Activated T-cell treated with anti-CD3 and anti-CD28 coated beads, Interleukin-2, amount 50 U/mL, for 72 hours (primary cell): ENCODE results near the gene LDLRAD3. TPM values are rescaled to one million over a fixed set of nuclear protein-coding genes. Genes with fewer than 3 reads are reported as not detected.

Source experiments
- ATAC-seq, 2 donors: fragments of 150-1000 bp; cut with Tn5 transposase; replicated peaks in 1 of 2; 2 replicates each; pipeline ENCODE4 v1.10.0; 2021; ENCODE audit warnings: moderate library complexity in 2 of 2, mild to moderate bottlenecking in 1 of 2
- DNase-seq, 2 donors: peaks; one replicate each; pipeline ENCODE4 v3.0.0; 2021 to 2022; ENCODE audit warnings: mixed read lengths in 1 of 2
- H3K27ac Mint-ChIP-seq: one replicate; pipeline ENCODE4 v1.8.0; 2022; ENCODE audit warnings: mild to moderate bottlenecking, moderate library complexity, mixed read lengths
- H3K27me3 Mint-ChIP-seq: one replicate; pipeline ENCODE4 v1.8.0; 2022; ENCODE audit warnings: low read depth, mixed read lengths
- H3K36me3 Mint-ChIP-seq, 2 donors: one replicate each; pipeline ENCODE4 v1.8.0; 2022; ENCODE audit warnings: mixed read lengths in 2 of 2, mild to moderate bottlenecking in 1 of 2; ENCODE audit not compliant: insufficient read depth in 2 of 2
- H3K4me1 Mint-ChIP-seq: one replicate; pipeline ENCODE4 v1.8.0; 2022; ENCODE audit warnings: low read depth, mixed read lengths
- H3K4me3 Mint-ChIP-seq, 2 donors: one replicate each; pipeline ENCODE4 v1.8.0; 2022; ENCODE audit warnings: mild to moderate bottlenecking in 2 of 2, mixed read lengths in 2 of 2, moderate library complexity in 2 of 2
- H3K9me3 Mint-ChIP-seq, 2 donors: one replicate each; pipeline ENCODE4 v1.8.0; 2022; ENCODE audit warnings: mixed read lengths in 2 of 2
- total RNA-seq, 2 donors: library from RNA; stranded (reverse); gene quantifications; one replicate each; pipeline ENCODE4 v1.2.3, GENCODE V29; 2022

Gene LDLRAD3
- total RNA-seq, 2 donors from 2014 or later: not detected

DNA sequence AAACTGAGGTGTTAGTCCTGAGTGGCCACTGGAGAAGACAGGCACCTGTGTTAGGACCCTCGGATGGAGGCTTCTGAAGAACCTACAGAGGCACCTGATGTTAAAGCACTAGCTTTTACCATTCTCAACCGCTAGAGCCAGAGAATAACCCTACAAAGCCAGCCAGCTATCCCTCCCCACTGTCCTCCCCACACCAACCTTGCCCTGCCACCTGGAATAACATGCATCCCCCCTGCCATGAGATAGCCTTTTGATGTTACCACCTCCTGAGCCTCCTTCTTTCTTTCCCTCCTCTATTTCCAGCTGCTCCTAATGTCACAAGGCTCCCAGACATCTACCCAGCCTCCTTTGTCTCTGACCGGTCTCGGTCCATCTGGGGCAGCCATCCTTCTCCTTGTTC is 317.2 kb downstream of the LDLRAD3 start:
- H3K27me3 Mint-ChIP-seq: peaks cover 48% of the 10 kb centered on the region
- H3K27ac Mint-ChIP-seq: no peak overlapping the region
- H3K4me1 Mint-ChIP-seq: no peaks in the 10 kb centered on the region

DNA sequence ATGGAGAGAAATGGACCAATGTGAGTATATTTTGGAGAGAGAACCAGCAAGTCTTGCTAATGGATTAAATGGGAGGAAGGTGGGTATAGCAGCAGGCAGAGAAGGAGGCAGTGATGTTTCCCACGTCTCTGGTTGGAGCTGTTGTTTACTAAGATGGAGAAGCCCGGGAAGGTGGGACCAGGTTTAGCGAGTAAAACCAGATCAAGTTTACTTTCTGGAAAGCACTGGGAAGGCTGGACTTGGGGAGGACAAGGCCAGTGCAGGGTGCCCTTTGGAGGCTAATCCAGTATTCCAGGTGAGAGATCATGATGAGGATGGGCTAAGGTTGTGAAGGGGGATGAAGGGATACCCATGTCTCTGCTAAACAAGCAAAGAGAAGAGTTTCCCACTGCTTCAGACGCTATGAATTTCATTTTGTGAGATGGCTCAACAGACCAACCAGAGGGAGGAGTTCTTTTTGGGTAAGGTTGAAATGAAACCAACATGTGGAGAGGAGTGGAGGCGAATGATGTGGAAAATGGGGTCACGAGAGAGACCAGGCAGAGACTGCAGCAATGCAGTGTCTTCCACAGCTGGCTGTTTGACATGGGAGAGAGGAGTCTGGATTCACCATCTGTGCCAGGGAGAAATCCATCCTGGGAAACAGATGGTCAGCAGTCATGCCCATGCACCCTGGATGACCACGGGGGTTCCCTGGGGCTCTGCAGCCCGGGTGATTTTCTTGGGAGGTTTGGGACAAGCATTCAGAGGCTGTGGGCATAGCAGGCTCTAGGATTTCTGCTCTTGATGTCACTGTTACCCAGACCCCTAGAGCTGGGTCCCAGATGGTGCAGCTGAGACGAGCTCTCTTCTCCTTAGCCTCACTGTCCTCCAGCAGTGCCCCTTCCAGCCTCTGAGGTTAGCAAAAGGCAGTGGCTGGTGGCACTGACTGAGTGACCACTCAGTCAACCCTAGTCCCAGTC is 320.4 kb downstream of the LDLRAD3 start:
- Mint-ChIP-seq H3K9me3 (no peaks in the 10 kb centered on the region), H3K4me3 (no peak overlapping the region), H3K27ac (no peak overlapping the region), H3K4me1 (no peaks in the 10 kb centered on the region), H3K27me3 (peaks cover 28% of the 10 kb centered on the region), H3K36me3 (no peaks in the 10 kb centered on the region)
- ATAC-seq (no peak), DNase-seq (no peak)

More for the DNA sequence above, 317.2 kb downstream of the LDLRAD3 start:
- Mint-ChIP-seq H3K4me3 (no peak overlapping the region), H3K36me3 (no peaks in the 10 kb centered on the region), H3K9me3 (no peaks in the 10 kb centered on the region)
- no peak for DNase-seq
- ATAC-seq: no peak

DNA sequence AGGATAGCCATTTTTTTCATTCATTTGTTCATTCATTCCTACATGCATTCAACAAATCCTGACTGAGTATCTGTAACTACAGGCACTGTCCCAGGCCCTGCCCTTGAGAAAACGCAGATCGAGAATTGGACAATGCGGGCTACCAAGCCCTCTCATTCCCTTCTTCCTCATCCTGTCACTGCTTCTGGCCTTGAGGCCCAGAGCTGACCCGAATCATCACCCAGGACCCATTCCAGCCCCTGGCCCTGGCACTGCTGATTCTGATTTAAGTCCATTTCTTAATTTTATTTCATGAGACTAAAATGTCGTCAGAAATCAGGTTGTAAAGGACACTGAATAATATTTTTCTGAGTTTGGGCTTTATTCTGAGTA is 321.1 kb downstream of the LDLRAD3 start:
- Mint-ChIP-seq H3K27me3 (peaks cover 23% of the 10 kb centered on the region), H3K4me3 (no peak overlapping the region), H3K9me3 (no peaks in the 10 kb centered on the region), H3K4me1 (no peaks in the 10 kb centered on the region), H3K36me3 (no peaks in the 10 kb centered on the region), H3K27ac (no peak overlapping the region)
- no peak for DNase-seq
- no peak for ATAC-seq

DNA sequence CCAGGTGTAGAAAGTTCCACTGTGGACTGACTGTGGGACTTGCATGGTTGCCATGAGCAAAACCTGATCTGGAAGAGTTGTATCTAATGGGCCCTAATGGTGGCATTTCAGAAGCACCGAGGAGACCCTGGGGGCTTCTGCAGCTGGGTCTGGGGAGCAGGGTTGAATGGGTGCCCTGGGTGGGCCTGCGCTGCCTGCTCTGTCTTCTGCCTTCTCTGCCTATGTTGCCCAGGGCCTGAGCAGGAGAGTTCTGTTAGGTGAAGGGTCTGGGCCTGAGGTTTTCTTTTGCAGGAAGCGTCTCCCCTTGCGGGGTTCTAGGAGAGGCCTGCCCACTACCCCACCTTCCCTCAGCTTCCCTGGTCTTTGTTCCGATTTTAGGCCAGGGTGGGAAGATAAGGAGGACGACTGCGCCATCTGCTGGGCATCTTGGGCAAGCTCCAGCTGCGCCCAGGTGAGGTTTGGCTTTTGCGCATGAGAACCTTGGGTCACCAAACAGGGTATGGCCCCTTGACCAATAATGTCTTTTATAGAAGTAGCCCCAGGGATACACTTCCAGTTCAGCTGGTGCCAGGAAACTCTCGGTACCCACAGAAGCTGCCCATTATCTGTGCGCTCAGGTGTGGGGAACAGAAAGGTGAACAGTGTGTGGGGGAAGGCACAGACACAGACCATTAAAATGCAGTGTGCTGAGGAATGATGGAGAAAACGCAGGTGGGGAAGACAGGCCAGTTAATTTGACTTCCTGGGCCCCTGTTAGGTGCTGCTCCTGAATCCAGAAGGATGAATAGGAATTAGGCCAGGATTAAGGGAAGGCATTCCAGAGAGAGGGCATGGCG is 322.1 kb downstream of the LDLRAD3 start:
- Mint-ChIP-seq H3K4me1 (no peaks in the 10 kb centered on the region), H3K36me3 (no peaks in the 10 kb centered on the region), H3K27ac (no peak overlapping the region), H3K9me3 (no peaks in the 10 kb centered on the region), H3K4me3 (no peak overlapping the region), H3K27me3 (peaks cover 18% of the 10 kb centered on the region)
- DNase-seq: peak; percentile 55 to 64
- peak; percentile 76 for ATAC-seq

DNA sequence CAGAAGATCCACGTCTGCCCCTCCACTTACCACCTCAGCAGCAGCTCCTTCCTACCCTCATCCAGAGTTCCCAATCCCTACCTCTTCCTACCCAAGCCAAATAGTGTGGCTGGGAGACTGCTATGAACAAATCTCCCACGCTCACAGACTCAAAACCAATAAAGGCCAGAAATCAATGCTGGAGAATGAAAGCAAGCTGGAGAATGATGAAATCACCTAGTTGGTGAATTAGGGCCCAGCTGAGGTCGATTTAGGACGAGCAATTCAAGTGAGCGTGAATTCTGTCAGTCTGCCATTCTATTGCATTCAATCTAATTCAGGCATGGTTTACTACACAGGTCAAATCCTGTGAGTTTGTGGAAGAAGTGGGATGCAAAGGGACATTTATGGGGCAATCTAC is 322.9 kb downstream of the LDLRAD3 start:
- Mint-ChIP-seq H3K4me3 (no peak overlapping the region), H3K9me3 (no peaks in the 10 kb centered on the region), H3K36me3 (no peaks in the 10 kb centered on the region), H3K27me3 (peaks cover 11% of the 10 kb centered on the region), H3K27ac (no peak overlapping the region), H3K4me1 (no peaks in the 10 kb centered on the region)
- DNase-seq (no peak), ATAC-seq (no peak)

DNA sequence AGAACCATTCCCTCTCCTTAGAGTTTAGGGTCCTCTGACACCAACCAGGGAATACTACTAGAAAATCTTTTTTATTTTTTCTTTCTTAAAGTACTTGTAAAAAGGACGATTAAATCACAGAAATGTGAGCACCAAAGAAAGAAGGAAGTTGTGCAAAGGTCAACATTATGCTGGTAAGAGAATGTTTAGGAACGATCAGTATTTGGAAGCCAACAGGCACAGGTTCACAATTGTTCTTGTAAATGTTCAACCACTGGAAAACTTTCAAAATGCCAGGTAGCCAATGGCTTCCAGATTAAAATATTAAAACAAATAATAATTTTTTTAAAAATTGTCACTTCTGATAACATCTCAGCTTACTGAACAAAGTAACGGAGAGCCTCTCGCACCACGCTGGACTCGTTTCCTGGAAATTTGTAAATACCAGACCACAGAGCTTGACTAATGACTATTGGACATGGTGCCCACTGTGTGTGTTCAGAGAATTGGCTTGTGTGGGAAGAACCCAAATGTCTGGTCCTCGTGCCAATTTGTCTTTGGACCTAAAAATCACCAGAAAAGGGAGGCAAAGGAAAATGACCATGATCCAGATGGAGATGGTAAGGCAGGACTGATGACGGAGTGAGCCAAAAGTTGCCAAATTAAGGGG is 324.6 kb downstream of the LDLRAD3 start:
- peaks cover 0 to under 1% of the 10 kb centered on the region in 2 donors for H3K36me3 Mint-ChIP-seq
- H3K27ac Mint-ChIP-seq: no peak overlapping the region
- peaks cover 11% of the 10 kb centered on the region for H3K27me3 Mint-ChIP-seq
- H3K4me1 Mint-ChIP-seq: no peaks in the 10 kb centered on the region
- H3K9me3 Mint-ChIP-seq: no peaks in the 10 kb centered on the region
- no peak overlapping the region for H3K4me3 Mint-ChIP-seq
- ATAC-seq (no peak), DNase-seq (no peak)

DNA sequence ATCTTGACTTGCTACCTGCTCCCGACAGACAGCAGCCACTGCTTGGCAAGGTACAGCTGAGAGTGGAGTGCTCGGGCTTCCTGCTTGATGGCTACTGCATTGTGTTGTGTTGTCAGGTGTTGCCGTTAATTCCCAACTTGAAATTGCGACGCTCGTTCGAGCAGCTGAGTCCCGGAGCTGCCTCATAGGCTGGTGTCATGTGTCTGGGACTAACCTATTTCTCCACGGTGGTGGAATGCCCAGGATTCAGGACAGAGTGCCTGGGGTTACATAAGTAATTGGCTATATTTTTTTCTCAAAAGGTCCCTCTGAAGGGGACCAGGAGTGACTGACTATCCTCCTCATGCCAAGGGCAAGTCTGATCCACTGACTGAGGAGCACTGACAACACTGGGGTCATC is 326.8 kb downstream of the LDLRAD3 start:
- Mint-ChIP-seq H3K36me3 (peaks cover 4 to 8% of the 10 kb centered on the region in 2 donors), H3K27ac (no peak overlapping the region), H3K9me3 (no peaks in the 10 kb centered on the region), H3K27me3 (no peaks in the 10 kb centered on the region), H3K4me1 (no peaks in the 10 kb centered on the region), H3K4me3 (no peak overlapping the region)
- ATAC-seq (no peak), DNase-seq (no peak)

DNA sequence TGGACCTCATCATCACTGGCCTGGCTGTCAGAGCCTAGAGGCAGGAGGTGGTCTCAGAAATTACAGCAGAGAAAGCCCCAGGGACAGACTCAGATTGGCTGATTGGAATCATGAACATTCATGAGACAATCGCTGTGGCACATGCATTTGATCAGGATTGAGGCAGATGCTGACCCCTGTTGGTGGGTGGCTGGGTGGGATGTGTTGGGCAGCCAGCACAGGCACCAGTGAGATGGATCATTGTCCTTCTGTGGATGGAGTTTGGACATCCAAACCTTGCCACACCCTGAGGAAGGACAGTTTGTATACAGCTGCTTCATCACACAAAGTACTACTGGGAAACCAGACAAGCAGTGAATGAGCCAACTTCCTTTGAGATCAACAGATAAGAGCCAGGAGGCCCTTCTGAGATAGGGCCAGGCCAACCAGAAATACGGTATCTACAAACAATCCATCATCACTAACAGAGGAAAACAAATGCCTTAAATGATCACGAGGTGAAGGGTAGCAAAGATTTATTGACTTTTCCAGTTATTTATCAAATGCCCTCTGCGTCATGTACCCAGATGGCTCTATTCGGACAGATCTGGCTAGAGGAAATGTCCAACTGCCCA is 328.0 kb downstream of the LDLRAD3 start:
- Mint-ChIP-seq H3K36me3 (peaks cover 4 to 9% of the 10 kb centered on the region in 2 donors), H3K4me3 (no peak overlapping the region), H3K27ac (no peak overlapping the region)

DNA sequence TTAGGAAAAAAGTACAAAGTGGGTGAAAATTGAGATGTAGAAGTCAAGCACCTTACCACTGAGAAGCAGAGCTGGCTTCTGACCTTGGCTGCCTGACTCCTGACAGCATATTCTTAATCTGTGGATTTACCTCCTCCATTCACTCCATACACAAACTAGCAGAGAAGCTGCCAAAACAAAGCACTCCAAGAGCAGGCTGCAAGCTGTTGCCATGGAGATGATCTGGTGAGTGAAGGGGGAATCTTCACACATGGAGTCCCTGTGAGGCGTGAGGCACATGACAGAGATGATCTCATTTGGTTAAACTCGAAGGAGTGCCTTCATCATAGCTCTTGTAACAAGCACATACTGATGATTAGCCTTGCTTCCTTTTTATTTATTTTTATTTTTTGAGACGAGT is 329.2 kb downstream of the LDLRAD3 start:
- no peaks in the 10 kb centered on the region for H3K4me1 Mint-ChIP-seq
- H3K27ac Mint-ChIP-seq: no peak overlapping the region
- H3K27me3 Mint-ChIP-seq: no peaks in the 10 kb centered on the region
- H3K36me3 Mint-ChIP-seq: peaks cover 4 to 10% of the 10 kb centered on the region in 2 donors
- no peaks in the 10 kb centered on the region for H3K9me3 Mint-ChIP-seq
- no peak for DNase-seq
- H3K4me3 Mint-ChIP-seq: no peak overlapping the region
- no peak for ATAC-seq

More for the DNA sequence above, 328.0 kb downstream of the LDLRAD3 start:
- DNase-seq (no peak), ATAC-seq (no peak)
- Mint-ChIP-seq H3K4me1 (no peaks in the 10 kb centered on the region), H3K9me3 (no peaks in the 10 kb centered on the region), H3K27me3 (no peaks in the 10 kb centered on the region)

DNA sequence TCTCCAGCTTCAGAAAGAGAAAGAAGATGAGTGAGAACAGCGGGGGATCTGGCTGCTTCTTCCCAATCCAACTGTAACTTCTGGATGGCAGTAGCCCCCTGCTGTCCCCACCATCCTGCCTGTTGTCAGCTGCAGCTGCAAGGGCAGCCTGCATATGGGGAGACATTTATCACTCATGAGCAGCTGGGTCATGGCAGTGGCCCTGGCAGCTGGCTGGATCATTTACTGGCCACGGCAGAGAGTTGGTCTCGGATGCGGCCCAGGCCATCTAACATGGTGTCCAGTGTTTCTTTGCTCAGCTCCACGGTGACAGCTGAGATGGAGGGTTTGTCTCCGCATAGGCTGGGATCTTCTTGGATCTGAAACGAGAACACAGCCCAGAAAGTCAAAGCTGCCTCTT is 330.6 kb downstream of the LDLRAD3 start:
- DNase-seq (no peak), ATAC-seq (no peak)
- Mint-ChIP-seq H3K4me3 (no peak overlapping the region), H3K36me3 (peaks cover 4 to 10% of the 10 kb centered on the region in 2 donors), H3K27ac (no peak overlapping the region), H3K9me3 (no peaks in the 10 kb centered on the region), H3K27me3 (no peaks in the 10 kb centered on the region), H3K4me1 (no peaks in the 10 kb centered on the region)

DNA sequence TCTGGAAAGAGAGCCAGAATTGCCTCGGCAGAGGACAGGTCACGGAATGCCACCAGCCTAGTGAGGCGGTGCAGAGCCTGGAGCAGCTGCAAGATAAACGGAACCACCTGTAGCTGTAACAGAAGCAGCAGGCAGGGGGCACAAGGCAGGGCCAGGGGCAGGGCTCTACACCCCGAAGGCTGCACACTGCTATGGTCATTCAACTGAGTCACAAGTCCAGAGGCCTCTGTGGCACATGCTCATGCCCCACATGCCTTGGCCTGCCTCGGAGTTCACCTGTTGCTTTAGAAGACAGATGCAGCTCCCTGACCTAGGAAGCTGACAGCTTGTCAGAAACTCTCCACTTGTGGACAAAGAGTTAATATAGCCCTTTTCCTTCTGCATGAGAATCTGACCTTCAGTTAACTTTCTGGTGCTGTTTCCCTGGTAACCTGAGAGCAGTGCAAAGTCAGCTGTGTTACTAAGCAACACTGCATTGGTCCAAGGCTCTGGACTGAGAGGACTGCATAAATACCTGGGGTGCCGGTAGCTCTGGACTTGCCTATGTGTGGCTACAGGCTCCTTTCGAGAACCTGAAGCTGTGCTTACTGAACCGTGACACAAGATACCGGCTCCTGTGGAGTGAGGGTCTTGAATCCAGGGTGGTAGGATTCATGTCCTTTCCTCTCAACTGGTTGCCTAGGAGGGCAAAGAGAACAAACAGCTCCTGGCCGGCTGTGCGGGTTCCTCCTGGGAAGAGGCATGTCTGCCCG is 334.8 kb downstream of the LDLRAD3 start:
- Mint-ChIP-seq H3K27ac (no peak overlapping the region), H3K4me1 (peaks cover 10% of the 10 kb centered on the region), H3K9me3 (no peaks in the 10 kb centered on the region), H3K27me3 (no peaks in the 10 kb centered on the region), H3K4me3 (no peak overlapping the region), H3K36me3 (peaks cover 3 to 14% of the 10 kb centered on the region in 2 donors)
- no peak for DNase-seq
- ATAC-seq: no peak

DNA sequence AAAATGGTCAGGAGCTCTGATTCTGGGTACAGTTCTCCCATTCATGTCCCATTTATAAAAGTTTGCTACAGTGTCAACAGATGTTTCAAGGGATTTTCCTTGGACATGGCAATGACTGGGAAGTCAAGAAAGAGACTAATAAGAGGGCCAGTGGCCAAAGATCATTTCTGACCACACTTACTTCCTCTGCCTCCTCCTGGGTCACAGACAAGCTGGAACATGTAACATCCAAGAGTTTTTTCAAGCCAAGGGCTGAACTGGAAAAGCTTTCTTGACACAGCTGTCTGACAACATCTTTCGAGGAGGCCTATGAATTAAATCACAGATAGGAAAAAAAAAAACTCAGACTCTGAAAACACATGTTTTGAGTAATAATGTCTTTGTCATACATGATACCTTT is 336.7 kb downstream of the LDLRAD3 start:
- H3K36me3 Mint-ChIP-seq: peaks cover 1 to 9% of the 10 kb centered on the region in 2 donors
- H3K9me3 Mint-ChIP-seq: no peaks in the 10 kb centered on the region
- DNase-seq: no peak
- ATAC-seq: no peak
- H3K4me3 Mint-ChIP-seq: no peak overlapping the region
- H3K4me1 Mint-ChIP-seq: peaks cover 25% of the 10 kb centered on the region
- no peak overlapping the region for H3K27ac Mint-ChIP-seq
- H3K27me3 Mint-ChIP-seq: no peaks in the 10 kb centered on the region
